GM18502 (cell line): ENCODE results near the gene NRDC.
"Not testable (repeated sequence)": the region's sequence is repeated elsewhere in the genome, so short reads cannot be mapped to it uniquely, and the experiment has no call there.

Source experiments
- ATAC-seq: cut with Tn5 transposase; IDR thresholded peaks from one replicate; pipeline ENCODE4 v1.9.1; 2021; ENCODE audit warnings: mild to moderate bottlenecking; ENCODE audit not compliant: unreplicated experiment, poor library complexity

The NRDC gene

GRCh38 chr1:51898090-51898734 is 19.7 kb upstream of the NRDC start:
- ATAC-seq, result no peak

- ATAC-seq, result no peak
Observed at GRCh38 chr1:51897699-51898031, 19.1 kb upstream of the NRDC start.

DNA sequence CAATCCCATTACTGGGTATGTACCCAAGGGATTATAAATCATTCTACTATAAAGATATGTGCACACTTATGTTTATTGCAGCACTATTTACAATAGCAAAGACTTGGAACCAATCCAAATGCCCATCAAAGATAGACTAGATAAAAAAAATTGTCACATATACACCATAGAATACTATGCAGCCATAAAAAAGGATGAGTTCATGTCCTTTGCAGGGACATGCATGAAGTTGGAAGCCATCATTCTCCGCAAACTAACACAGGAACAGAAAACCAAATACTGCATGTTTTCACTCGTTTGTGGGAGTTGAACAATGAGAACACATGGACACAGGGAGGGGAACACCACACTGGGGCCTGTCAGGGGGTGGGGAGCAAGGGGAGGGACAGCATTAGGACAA is 16.2 kb upstream of the NRDC start:
- ATAC-seq, result not testable (repeated sequence)

DNA sequence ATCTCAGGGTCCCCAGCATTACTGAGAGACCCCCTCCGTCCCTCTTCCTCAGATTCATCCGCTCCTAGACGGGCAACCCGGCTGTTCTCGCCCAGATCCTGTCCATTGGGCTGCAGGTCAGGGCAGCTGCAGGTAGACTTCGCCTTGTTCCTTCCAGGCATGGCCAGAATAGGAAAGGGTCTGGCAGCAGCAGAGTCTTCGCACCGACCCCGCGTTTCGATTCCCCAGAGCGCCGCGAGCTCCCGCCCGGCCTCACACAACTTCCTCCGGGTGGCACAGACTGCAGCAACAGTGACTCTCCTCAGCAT is 265 bp downstream of the NRDC start:
- peak; percentile 31 for ATAC-seq

- peak; percentile 2 for ATAC-seq
Observed at GRCh38 chr1:51877434-51878307, 856 bp downstream of the NRDC start.

DNA sequence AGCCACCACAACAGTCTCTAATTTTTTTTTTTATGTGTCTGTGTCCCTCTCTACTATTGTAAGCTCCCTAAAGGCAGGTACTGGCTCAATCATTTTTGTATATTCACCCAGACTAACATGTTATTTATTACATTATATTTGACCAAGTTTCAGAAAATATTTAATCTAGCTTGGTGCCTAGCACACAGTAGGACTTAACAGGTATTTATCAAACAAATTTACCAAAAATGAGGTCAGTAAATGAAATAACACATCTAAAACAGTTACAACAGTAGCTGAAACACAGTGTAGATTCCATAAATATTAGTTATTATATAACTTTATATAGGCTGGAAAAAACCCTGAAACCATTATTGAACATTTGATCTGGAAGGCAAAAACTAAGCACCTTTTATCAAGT is 2.7 kb downstream of the NRDC start:
- ATAC-seq, result no peak

DNA sequence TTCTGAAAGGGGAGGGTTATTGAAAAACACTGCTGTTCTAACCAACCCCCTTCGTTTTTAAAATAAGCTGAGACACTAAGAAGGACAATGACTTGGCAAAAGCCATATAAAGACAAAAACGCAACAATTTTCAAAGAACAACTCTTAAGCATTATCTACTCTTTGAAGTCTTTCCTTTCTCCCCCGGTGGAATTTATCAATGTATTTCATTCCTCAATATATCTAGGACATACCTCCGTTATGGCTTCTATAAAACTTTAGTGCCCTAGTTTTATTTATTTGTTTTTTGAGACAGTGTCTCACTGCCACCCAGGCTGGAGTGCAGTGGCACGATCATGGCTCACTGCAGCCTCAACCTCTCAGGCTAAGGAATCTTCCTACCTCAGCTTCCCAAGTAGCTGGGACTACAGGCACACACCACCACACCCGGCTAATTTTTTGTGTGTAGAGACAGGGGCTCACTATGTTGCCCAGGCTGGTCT is 3.2 kb downstream of the NRDC start:
- no peak for ATAC-seq

DNA sequence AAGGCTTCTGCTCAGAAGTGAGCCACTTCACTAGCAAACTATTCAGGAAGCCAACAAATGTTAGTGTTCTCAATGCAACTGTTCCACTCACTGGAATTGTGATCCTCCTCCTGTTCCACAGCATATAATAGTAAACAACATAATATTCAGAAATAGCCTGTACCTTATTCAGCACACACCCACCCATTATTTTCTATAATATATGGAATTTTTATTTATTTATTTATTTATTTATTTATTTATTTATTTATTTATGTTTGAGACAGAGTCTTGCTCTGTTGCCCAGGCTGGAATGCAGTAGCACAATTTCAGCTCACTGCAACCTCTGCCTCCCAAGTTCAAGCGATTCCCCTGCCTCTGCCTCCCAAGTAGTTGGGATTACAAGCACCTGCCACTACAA is 5.3 kb downstream of the NRDC start:
- ATAC-seq, result not testable (repeated sequence)

DNA sequence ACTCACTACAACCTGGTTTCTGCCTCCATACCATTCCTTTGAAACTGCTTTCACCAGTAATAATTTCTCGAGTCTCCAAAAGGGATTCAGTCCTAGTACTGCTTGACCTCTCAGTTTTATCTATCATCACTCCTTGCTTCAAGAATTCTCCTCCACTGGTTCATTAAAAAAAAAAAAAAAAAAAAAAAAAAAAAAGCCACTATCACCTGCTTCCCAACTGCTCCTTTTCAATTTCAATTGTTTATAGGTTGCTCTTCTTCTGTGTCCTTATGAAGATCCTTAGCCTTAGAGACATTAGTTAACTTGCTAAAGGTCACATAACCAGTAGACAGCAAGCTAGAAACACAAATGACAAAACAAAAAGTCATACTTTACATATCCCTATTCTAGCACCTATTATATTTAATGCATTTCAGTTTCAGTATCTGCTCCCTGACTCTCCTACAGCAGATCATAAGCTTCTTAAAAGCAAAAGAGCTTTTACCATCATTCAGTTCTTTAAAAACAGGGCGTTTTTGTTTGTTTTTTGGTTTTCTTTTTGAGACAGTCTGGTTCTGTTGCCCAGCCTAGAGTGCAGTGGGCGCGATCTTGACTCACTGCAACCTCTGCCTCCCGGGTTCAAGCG is 7.1 kb downstream of the NRDC start:
- ATAC-seq, result no peak

DNA sequence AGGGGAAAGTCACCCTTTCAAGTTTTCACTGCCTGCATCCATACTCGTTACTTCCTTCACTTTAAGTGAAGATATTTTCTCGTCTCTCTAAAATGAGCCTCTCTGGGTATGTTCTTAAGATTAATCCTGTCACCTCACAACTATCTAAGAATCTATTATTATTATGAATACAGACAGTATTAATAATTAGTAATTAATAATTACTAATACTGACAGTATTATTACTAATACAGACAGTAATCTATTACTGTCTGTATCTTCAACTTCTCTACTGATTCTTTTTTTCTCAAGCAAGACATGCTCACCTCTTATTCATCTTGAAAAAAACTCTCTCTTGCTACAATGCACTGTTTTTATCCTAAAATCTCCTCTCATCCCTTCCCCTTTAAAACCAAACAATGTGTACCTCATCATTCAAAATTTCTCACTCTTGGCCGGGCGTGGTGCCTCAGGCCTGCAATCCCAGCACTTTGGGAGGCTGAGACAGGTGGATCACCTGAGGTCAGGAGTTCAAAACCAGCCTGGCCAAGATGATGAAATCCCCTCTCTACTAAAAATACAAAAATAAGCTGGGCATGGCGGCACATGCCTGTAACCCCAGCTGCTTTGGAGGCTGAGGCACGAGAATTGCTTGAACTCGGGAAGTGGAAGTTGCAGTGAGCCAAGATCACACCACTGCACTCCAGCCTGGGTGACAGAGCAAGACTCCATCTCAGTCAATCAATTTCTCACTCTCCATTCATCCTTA is 7.8 kb downstream of the NRDC start:
- no peak for ATAC-seq

DNA sequence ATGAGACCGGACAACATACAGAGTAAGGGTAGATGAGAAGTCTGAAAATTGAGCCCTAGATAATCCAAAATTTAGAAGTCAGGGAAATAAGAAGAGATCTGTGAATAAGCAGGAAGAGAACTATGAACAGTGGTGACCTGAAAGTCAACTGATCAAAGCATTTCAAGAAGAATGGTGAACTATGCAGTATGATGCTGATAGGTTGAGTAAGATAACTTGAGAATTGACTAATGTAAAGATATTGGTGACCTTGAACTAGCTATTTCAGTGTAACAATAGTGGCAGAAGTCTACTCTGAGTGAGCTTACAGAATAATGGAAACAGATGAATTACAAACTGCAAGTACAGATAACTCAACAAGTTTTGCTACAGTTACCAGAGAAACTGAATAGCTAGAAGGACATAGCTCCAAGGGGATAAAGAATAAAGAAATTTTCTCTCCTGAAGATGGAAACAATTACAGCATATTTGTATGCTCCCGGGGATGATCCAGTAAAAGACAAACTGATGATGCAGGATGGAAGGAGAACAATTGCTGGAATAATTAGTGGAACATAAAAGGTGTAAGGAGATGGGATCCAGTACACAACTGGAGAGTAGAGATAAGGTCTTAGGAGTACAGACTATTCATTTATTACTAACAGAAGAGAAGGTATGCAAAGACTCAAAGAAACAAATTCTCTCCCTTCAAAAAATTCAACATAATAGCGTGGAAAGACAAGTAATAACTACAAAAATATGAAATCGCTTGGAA is 10.9 kb downstream of the NRDC start:
- no peak for ATAC-seq

- ATAC-seq, result peak; percentile 74
Observed at GRCh38 chr1:51863384-51863783, 15.1 kb downstream of the NRDC start.

- no peak for ATAC-seq
Observed at GRCh38 chr1:51861669-51862068, 16.9 kb downstream of the NRDC start.

GRCh38 chr1:51859735-51860134 is 18.8 kb downstream of the NRDC start:
- ATAC-seq, result no peak

DNA sequence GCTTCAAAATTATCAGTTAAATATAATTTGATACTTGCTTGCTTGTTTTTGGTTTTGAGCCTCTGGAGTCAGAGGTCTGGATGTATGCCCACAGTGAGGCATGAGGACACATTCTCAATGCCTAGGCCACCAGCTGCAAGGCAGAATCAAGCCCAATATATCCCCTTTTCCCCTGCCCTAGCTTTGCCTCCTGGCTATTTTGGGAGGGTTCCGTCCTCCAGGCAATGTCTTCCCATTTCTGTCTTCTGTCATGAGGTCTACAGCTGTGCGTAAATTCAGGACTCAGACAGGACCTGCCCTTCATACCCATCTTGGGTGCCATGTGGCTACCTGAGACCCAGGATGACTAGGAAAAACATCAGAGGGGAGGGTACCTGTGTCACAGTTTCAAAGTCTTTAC is 19.2 kb downstream of the NRDC start:
- ATAC-seq, result no peak

- no peak for ATAC-seq
Observed at GRCh38 chr1:51858892-51859291, 19.6 kb downstream of the NRDC start.

- ATAC-seq, result no peak
Observed at GRCh38 chr1:51856745-51857144, 21.8 kb downstream of the NRDC start.

DNA sequence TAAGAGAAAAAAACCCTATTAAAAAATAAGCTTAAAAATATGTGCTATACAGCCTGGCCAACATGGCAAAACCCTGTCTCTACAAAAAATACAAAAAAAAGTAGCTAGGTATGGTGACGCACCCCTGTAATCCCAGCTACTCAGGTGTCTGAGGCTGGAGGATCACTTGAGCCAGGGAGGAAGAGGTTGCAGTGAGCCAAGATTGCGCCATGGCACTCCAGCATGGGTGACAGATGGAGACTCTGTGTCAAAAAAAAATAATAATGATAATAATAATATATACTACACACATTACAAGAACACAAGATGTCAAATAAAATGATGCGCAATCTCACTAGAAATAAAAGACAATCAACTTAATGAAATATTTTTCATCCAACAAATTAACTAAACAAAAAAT is 22.9 kb downstream of the NRDC start:
- no peak for ATAC-seq

GRCh38 chr1:51853360-51853759 is 25.2 kb downstream of the NRDC start:
- no peak for ATAC-seq

DNA sequence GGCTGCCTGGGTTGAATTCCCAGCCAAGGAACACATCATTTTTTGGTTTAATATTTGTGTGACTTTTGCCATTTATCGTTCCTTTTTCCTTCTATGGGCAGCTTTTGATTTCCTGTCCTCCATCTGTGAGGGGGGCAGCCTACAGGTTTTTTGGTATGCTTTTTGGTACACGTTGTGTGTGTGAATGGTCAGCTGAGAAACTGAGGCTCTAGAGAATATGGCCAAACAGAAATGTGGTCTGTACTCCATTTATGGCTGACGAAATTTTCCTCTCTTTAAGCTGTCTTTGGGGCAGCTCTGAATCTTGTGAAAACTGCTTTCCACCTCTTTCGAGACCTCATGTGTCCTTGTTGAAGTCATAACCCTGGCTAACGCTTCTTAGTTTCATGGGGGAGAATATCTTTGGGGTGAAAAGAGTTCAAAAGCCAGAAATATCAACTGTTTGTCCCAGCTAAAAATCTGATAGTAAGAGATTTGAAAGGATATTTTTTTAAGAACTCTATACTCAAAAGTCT is 26.6 kb downstream of the NRDC start:
- no peak for ATAC-seq
